Stimulated activated CD4-positive, alpha-beta T cell treated with anti-CD3 and anti-CD28 coated beads, Interleukin-1b, Interleukin-23, amount 100 ng/mL, for 24 hours (primary cell): ENCODE data around the gene TRIM52.
"Not testable (repeated sequence)": the region's sequence is repeated elsewhere in the genome, so short reads cannot be mapped to it uniquely, and the experiment has no call there.

Source experiments
- DNase-seq, 4 experiments: peaks; one replicate each; pipeline ENCODE4 v3.0.0-alpha.2; 2020; ENCODE audit warnings: low read depth in 4 of 4, low spot score in 1 of 4

Gene TRIM52

DNA sequence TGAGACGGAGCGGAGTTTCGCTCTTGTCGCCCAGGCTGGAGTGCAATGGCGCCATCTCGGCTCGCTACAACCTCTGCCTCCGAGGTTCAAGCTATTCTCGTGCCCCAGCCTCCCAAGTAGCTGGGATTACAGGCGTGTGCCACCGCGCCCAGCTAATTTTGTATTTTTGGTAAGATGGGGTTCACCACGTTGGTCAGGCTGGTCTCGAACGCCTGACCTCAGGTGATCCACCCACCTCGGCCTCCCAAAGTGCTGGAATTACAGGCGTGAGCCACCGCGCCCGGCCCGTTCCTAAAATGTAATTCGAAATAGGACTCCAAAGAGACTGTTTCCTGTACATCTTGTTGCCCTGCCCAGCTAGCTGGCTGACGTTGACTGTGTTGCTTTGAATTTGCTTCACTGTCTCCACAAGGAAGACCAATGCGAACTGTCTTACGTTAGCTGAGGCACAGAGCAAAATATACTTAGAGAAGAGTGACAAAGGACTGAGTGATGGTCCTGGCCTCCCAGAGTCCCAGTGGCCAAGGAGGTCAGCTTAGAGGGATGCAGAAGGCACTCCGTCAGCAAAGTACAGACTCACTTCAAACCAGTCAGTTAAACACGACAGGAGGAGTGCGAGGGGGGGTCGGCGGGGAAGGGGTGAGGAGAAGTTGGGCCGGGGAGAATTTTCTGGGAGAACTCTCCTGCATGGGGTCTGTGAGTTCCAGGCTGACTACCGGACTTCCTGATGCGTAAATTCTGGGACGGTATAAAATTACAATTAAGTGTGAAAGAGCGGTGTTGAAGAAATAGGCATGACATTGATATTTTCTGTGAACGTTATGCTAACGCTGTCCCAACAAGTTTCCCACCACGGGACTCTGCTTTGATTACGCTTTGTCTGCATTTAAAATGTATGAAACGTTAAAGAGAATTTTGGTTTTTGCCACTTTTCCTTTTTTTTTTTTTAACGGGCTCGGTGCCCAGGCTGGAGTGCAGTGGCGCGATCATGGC lies 44.6 kb downstream of the TRIM52 start:
- DNase-seq: no peak

DNA sequence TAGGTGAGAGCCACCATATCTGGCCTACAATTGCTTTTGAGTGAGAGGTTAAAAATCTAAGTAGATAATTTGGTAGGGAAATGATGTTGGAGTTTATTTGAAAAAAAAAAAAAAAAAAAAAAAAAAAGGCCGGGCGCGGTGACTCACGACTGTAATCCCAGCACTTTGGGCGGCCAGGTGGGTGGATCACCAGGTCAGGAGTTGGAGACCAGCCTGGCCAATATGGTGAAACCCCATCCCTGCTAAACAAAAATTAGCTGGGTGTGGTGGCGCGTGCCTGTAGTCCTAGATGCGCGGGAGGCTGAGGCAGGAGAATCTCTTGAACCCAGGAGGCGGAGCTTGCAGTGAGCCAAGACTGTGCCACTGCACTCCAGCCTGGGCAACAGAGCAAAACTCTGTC lies 46.7 kb downstream of the TRIM52 start:
- DNase-seq: not testable (repeated sequence)

DNA sequence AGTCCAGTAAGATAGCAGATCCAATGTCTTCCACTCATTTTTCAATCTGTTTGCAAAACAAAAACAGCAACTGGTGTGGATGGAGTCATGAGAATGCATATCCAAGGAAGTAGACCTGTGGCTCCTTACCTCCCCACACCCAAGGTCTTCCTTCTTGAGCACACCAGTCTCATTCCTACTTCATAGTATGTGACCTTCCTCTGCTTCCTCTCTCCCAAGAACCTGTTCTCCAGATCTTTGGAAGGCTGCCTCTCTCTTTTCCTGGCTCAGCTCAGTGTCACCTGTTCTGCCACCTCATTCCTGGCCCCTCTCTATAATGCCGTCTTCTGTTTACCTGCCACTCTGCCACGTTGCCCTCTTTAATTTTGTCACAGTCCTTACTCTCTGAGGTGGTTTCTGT lies 48.0 kb downstream of the TRIM52 start:
- DNase-seq: no peak

DNA sequence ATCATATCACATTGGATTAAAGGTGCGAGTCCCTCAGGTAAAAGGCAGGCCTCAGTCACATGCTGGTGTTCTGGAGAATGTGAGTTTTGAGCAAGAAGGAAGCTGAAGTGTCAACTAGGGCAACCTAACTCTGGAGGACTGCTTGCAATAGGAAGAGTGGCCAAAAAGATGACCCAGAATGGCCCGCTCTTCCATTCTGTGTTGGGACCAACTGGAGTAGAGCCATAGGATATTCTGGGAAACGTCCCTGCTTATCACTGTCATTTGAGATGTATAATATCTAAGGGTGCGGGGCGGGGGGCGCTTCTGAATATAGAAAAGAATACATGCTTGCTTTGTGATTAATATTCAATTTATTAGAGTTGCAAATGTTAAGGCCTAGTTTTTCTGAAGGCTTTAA lies 48.9 kb downstream of the TRIM52 start:
- no peak for DNase-seq

DNA sequence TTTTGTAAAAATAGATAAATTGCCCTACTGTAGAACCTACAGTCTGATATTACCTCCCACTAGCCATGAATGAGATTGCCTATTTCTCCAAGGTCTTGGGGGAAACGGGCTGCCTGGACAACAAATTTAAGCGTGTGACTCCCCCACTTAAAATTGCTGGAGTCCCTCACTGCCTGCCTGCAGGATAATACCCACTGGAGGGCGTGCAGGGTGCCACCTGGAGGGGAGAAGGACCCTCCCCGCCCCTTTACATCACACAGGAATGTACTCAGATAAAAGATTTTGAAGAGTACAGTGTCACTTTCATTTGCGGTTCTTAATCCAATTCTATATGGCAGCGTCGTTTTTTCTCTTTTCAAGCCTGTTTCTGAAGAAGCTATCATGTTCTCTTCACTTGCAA lies 49.7 kb downstream of the TRIM52 start:
- DNase-seq: no peak

DNA sequence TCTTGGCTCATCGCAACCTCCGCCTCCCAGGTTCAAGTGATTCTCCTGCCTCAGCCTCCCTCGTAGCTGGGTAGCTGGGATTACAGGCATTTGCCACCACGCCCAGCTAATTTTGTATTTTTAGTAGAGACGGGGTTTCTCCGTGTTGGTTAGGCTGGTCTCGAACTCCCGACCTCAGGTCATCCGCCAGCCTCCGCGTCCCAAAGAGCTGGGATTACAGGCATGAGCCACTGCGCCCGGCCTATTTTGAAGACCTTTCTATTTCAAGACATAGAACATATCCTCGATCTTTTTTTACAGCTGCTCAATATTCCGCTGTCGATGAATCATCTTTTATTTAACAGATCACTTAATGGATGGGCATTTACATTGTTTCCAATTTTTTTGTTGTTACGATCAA lies 50.2 kb downstream of the TRIM52 start:
- not testable (repeated sequence) for DNase-seq

DNA sequence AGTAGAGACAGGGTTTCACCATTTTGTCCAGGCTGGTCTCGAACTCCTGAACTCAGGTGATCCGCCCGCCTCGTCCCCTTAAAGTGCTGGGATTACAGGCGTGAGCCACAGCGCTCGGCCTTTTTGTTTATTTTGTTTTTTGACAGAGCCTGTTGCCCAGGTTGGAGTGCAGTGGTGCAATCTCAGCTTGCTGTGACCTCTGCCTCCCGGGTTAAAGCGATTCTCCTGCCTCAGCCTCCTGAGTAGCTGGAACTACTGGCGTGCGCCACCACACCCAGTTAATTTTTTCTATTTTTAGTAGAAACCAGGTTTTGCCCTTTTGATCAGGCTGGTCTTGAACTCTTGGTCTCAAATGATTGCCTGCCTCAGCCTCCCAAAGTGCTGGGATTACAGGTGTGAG lies 50.8 kb downstream of the TRIM52 start:
- DNase-seq: not testable (repeated sequence)

DNA sequence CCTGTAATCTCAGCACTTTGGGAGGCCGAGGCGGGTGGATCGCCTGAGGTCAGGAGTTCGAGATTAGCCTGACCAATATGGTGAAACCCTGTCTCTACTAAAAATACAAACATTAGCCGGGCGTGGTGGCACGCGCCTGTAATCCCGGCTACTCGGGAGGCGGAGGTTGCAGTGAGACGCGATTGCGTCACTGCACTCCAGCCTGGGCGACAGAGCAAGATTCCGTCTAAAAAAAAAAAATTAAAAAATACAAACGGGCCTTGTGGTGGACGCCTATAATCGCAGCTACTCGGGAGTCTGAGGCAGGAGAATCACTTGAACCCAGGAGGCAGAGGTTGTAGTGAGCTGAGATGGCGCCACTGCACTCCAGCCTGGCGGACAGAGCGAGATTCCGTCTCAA lies 51.9 kb downstream of the TRIM52 start:
- not testable (repeated sequence) for DNase-seq

DNA sequence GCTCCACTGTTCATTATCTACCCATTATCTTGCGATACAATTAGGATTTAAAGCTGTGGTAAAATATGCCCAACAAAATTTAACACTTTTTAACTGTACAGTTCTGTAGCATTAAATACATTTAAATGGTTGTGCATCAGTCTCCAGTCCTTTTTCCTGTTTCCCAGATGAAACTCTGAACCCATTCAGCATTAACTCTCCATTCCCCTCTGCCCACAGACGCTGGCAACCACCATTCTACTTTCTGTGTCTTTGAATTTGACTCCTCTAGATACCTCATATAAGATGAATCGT lies 53.0 kb downstream of the TRIM52 start:
- DNase-seq: no peak

DNA sequence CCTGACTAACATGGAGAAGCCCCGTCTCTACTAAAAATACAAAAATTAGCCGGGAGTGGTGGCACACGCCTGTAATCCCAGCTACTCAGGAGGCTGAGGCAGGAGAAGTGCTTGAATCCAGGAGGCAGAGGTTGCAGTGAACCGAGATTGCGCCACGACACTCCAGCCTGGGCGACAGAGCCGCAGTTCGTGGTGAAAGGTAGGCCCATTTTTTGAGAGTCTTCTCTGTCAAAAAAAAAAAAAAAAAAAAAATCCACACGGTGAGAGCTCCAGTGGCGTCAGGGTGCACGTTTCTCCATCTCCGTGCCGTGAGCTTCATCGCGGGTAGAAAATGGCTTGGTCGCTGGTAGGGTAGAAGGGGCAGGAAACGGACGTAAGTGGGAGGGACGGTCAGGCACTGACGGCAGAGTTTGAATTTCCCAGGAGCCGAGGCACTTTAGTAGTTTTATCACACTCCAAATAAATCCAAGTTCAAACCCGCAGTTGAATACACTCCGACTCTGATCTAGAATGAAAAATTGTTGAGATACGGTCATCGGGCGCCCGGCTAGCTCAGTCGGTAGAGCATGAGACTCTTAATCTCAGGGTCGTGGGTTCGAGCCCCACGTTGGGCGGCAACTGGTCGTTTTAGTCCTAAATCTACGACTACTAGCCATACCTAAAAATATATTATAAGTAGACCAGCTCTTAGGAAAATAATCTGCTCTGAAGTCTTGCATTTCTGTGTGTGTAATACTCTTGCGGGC lies 53.6 kb downstream of the TRIM52 start:
- DNase-seq: peak; percentile 61 to 92 (median 88)

DNA sequence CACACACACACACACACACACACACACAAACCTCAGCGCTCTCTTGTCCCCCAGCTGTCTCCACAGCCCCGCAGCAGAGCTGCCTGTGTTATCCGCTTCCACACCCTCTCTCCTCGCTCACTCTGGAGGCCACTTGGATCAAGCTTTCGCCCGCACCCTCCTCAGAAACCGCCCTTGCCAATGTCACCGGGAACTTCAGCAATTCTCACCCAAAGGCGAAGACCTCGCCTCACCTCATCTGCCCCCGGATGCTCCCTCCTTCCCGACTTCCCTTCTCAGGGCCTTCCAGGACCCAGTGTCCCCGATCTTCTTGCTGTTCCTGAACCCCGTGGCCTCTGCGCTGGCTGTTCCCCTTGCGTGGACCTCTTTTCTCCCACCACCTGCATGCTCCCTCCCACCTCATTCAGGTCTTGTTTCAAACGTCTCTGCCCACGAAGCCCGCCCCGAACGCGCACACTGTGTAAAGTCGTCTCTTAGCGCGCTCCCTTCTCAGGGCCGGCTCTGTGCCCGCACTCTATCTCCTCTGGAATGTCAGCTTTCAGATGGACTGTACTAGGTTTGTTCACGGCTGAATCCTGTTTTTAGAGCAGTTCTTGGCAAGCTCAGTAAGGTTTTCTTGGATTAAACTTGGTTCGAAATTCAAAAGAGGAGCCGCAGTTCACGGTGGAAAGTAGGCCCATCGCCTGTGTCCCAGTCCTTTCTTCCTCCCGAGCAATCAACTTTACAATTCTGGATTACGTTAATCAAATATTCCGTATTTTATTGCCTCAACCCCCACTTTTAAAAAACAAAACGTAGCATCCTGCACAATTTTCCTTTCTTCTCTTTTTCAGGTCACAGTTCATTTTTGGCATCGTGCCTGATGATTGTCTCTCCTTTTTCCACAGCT lies 54.9 kb downstream of the TRIM52 start:
- DNase-seq: no peak
